ENCODE measurements around the gene APH1A.
"Not testable (repeated sequence)": the region's sequence is repeated elsewhere in the genome, so short reads cannot be mapped to it uniquely, and the experiment has no call there.

DNA sequence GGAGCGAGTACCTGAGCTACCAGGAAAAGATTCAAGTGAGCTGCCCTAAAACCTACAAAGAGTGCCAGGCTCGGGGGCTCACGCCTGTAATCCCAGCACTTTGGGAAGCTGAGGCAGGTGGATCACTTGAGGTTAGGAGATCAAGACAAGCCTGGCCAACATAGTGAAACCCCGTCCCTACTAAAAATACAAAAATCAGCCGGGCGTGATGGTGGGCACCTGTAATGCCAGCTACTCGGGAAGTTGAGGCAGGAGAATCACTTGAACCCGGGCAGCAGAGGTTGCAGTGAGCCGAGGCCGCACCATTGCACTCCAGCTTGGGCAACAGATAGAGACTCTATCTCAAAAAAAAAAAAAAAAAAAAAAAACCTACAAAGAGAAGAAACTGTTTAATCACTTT lies 35.9 kb downstream of the APH1A start:
- TF ChIP-seq, protein P1, sequence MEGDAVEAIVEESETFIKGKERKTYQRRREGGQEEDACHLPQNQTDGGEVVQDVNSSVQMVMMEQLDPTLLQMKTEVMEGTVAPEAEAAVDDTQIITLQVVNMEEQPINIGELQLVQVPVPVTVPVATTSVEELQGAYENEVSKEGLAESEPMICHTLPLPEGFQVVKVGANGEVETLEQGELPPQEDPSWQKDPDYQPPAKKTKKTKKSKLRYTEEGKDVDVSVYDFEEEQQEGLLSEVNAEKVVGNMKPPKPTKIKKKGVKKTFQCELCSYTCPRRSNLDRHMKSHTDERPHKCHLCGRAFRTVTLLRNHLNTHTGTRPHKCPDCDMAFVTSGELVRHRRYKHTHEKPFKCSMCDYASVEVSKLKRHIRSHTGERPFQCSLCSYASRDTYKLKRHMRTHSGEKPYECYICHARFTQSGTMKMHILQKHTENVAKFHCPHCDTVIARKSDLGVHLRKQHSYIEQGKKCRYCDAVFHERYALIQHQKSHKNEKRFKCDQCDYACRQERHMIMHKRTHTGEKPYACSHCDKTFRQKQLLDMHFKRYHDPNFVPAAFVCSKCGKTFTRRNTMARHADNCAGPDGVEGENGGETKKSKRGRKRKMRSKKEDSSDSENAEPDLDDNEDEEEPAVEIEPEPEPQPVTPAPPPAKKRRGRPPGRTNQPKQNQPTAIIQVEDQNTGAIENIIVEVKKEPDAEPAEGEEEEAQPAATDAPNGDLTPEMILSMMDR (IDR thresholded peaks at IDR 0.05) = not testable (repeated sequence)
- not testable (repeated sequence) for TF ChIP-seq POLR2A (IDR thresholded peaks at IDR 0.05)
